OCI-LY7 (cell line): ENCODE measurements around the gene ITSN1. TPM values are rescaled to one million over a fixed set of nuclear protein-coding genes. Genes with fewer than 3 reads are reported as not detected.

Experiments used
- BruUV-seq: library from RNA; stranded (reverse); fragments of 400-500 nt; replicated peaks from 2 replicates; lab custom pipeline; 2021; lab: Mats Ljungman, UMichigan
- CTCF ChIA-PET: fragments of 300-600 bp; sonication (Branson Sonifier 250); formaldehyde crosslinking; loops from one replicate; lab custom pipeline; 2022; ENCODE audit warnings: antibody characterized with exemption; ENCODE audit not compliant: unreplicated experiment; lab: Charles Lee
- POLR2A ChIA-PET: fragments of 300-600 bp; sonication (Branson Sonifier 250); formaldehyde crosslinking; loops from one replicate; lab custom pipeline; 2022; ENCODE audit warnings: antibody characterized with exemption; lab: Charles Lee
- DNase-seq: peaks from one replicate; pipeline ENCODE4 v3.0.0-alpha.2; 2015; ENCODE audit warnings: low spot score
- H2AFZ ChIP-seq: fragments of 200-600 bp; sonication (generic), shearing (Covaris generic); 2 replicates; pipeline ENCODE4 v1.6.1; 2014; ENCODE audit warnings: mild to moderate bottlenecking, antibody characterized with exemption, low read length, moderate library complexity
- H3K27ac ChIP-seq: fragments of 200-600 bp; sonication (generic); 2 replicates; pipeline ENCODE4 v1.5.1; 2014; ENCODE audit warnings: mixed run types, low read depth, mild to moderate bottlenecking, moderate library complexity, low read length, inconsistent platforms; ENCODE audit not compliant: poor library complexity, severe bottlenecking
- H3K36me3 ChIP-seq: fragments of 200-600 bp; sonication (generic); 2 replicates; pipeline ENCODE4 v1.6.1; 2014; ENCODE audit warnings: mild to moderate bottlenecking, antibody characterized with exemption, low read length, moderate library complexity, mixed read lengths; ENCODE audit not compliant: insufficient read depth
- H3K4me1 ChIP-seq: fragments of 200-600 bp; sonication (generic); 2 replicates; pipeline ENCODE4 v1.5.1; 2014; ENCODE audit warnings: mild to moderate bottlenecking, low read length; ENCODE audit not compliant: insufficient read depth, poor library complexity, severe bottlenecking
- H3K4me2 ChIP-seq: fragments of 200-600 bp; sonication (generic); 2 replicates; pipeline ENCODE4 v1.6.1; 2014; ENCODE audit warnings: mild to moderate bottlenecking, low read length
- H3K4me3 ChIP-seq: fragments of 200-600 bp; sonication (generic); 2 replicates; pipeline ENCODE4 v1.5.1; 2014; ENCODE audit warnings: mild to moderate bottlenecking, low read depth, low read length; ENCODE audit not compliant: poor library complexity, severe bottlenecking
- H3K79me2 ChIP-seq: fragments of 200-600 bp; sonication (generic); 2 replicates; pipeline ENCODE4 v1.6.1; 2016; ENCODE audit warnings: low read depth, mild to moderate bottlenecking, low read length, moderate library complexity, mixed read lengths; ENCODE audit not compliant: insufficient read depth
- H3K9me2 ChIP-seq: fragments of 200-600 bp; sonication (generic); 2 replicates; pipeline ENCODE4 v1.6.1; 2016; ENCODE audit warnings: mild to moderate bottlenecking, low read length, mixed read lengths; ENCODE audit not compliant: insufficient read depth
- H3K9me3 ChIP-seq: fragments of 200-600 bp; sonication (generic); 2 replicates; pipeline ENCODE4 v1.6.1; 2014; ENCODE audit warnings: mild to moderate bottlenecking, mixed run types, low read length, mixed read lengths
- H4K20me1 ChIP-seq: fragments of 200-600 bp; sonication (generic); 2 replicates; pipeline ENCODE4 v1.6.1; 2014; ENCODE audit warnings: mild to moderate bottlenecking, antibody characterized with exemption, low read length, moderate library complexity, mixed read lengths; ENCODE audit not compliant: insufficient read depth
- CTCF ChIP-seq: fragments of 200-600 bp; sonication (generic); conservative IDR thresholded peaks from 2 replicates; pipeline ENCODE4 v1.5.1; 2014; ENCODE audit warnings: mild to moderate bottlenecking, antibody characterized with exemption, low read length, moderate library complexity, mixed read lengths
- EZH2phosphoT487 ChIP-seq: fragments of 200-600 bp; sonication (generic); IDR thresholded peaks from 2 replicates; pipeline ENCODE4 v1.6.1; 2018; ENCODE audit warnings: low read depth, borderline replicate concordance, mild to moderate bottlenecking, mixed run types, antibody characterized with exemption, low read length, moderate library complexity, mixed read lengths
- intact Hi-C: fragments of 100-400 bp; cut with micrococcal nuclease; formaldehyde crosslinking; loops from one replicate; pipeline ENCODE4 v1.10.0; 2022; ENCODE audit not compliant: unreplicated experiment
- total RNA-seq, 2 experiments: library from RNA; depleted of rRNA in 1 of 2; stranded (reverse); fragments of >200 nt in 1 of 2; shearing (Covaris generic) in 1 of 2; gene quantifications; 2 replicates each; pipeline ENCODE4 v1.2.3, GENCODE V29; 2014 to 2022

ITSN1 gene
- total RNA-seq, 2 experiments from 2014 or later = 0.60 to 5.9 TPM

DNA sequence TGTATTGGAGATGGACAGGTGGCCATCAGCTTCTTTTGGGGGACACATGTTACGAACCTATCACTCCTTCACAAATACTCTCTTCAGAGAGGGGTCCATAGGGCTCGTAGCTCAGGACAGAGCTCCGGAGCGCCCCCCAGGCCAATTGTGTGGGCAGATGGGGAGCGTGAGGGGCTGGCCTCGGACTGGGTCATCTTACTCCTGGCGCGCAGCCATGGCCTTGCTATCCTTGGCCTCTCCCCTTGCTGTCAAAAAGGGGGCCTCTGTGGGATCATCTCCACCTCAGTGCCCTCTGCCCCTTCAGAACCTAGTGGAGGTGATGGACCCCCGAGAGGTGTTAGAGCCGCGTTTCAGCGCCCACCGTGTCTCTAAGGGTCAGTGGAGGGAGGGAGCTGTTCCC, 238.3 kb downstream of the ITSN1 start:
- Histone ChIP-seq H3K79me2 (no peaks in the 10 kb centered on the region), H3K4me3 (no peak overlapping the region), H3K36me3 (no peaks in the 10 kb centered on the region), H2AFZ (no peak overlapping the region), H3K27ac (no peak overlapping the region), H4K20me1 (no peaks in the 10 kb centered on the region), H3K9me3 (no peaks in the 10 kb centered on the region), H3K9me2 (no peaks in the 10 kb centered on the region), H3K4me1 (no peaks in the 10 kb centered on the region), H3K4me2 (no peak overlapping the region)
- BruUV-seq = no TSS peak
- POLR2A ChIA-PET = no interaction called here
- no peak for TF ChIP-seq CTCF
- no peak for TF ChIP-seq EZH2phosphoT487
- CTCF ChIA-PET = no interaction called here
- no peak for DNase-seq
- intact Hi-C loops = no loop called here

GRCh38 chr21:33881689-33882440, 239.6 kb downstream of the ITSN1 start:
- Histone ChIP-seq H2AFZ (no peak overlapping the region), H3K4me2 (no peak overlapping the region), H3K27ac (no peak overlapping the region), H3K9me2 (no peaks in the 10 kb centered on the region), H3K4me1 (no peaks in the 10 kb centered on the region), H3K9me3 (no peaks in the 10 kb centered on the region), H3K36me3 (no peaks in the 10 kb centered on the region), H3K79me2 (no peaks in the 10 kb centered on the region), H3K4me3 (no peak overlapping the region), H4K20me1 (no peaks in the 10 kb centered on the region)
- TF ChIP-seq CTCF (no peak), EZH2phosphoT487 (no peak)
- no TSS peak for BruUV-seq
- ChIA-PET POLR2A (interaction anchor here (0.6 kb wide), 1 partner anchor 62 kb away, joined by 3 read pairs; no protein-coding TSS in a partner anchor), CTCF (no interaction called here)
- DNase-seq = no peak
- intact Hi-C loops = no loop called here

DNA sequence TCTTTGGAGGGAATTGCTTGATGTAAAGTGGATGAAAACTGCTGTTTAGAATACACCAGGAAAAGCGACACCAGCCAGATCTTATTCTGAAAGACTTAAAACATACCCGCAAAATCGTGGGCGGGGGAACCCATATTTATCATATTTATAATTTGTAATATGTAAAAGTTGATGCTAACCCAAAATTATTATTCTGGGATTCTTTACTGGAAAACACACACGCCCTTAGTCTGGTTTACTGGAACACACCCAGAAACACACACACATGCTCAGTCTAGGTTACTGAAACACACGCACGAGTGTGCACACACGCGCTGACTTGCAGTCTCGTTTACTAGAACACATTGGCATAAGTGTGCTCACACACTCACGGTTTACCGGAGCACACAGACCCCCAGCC, 240.8 kb downstream of the ITSN1 start:
- no peaks in the 10 kb centered on the region for H3K36me3 ChIP-seq
- TF ChIP-seq EZH2phosphoT487 (no peak), CTCF (no peak)
- H3K4me2 ChIP-seq = no peak overlapping the region
- CTCF ChIA-PET = no interaction called here
- no peak overlapping the region for H3K4me3 ChIP-seq
- no TSS peak for BruUV-seq
- no peaks in the 10 kb centered on the region for H3K9me2 ChIP-seq
- POLR2A ChIA-PET = no interaction called here
- no peaks in the 10 kb centered on the region for H3K79me2 ChIP-seq
- H3K9me3 ChIP-seq = no peaks in the 10 kb centered on the region
- no peaks in the 10 kb centered on the region for H3K4me1 ChIP-seq
- H2AFZ ChIP-seq = no peak overlapping the region
- H3K27ac ChIP-seq = no peak overlapping the region
- no peaks in the 10 kb centered on the region for H4K20me1 ChIP-seq
- intact Hi-C loops = no loop called here
- no peak for DNase-seq
